C4-2B (cell line): ENCODE data around the gene CWC15.

Experiments used
- ZFX ChIP-seq: fragments of 450-650 bp; IDR thresholded peaks from 2 replicates; pipeline ENCODE4 v1.6.1; 2017
- TF ChIP-seq, protein P1 (sequence below): fragments of 450-650 bp; conservative IDR thresholded peaks from 2 replicates; pipeline ENCODE4 v1.5.1; 2017; ENCODE audit warnings: mild to moderate bottlenecking

DNA sequence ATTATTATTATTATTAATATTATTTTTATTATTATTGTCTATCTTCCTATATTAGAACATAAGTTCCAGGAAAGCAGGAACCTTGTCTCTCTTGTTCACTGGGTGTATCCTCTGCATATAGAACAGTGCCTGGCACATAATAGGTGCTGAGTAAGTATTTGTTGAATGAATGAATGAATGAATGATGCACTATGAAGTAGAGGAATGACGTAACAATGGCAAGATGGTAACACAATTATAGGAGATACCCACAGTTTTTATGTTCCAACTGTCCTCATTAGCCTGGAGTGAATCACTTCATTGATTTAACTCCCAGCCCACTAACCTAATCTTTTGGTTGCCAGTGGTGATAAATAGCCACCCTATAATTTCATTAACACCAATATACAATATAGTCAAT, 2.2 kb upstream of the CWC15 start:
- TF ChIP-seq, protein P1, sequence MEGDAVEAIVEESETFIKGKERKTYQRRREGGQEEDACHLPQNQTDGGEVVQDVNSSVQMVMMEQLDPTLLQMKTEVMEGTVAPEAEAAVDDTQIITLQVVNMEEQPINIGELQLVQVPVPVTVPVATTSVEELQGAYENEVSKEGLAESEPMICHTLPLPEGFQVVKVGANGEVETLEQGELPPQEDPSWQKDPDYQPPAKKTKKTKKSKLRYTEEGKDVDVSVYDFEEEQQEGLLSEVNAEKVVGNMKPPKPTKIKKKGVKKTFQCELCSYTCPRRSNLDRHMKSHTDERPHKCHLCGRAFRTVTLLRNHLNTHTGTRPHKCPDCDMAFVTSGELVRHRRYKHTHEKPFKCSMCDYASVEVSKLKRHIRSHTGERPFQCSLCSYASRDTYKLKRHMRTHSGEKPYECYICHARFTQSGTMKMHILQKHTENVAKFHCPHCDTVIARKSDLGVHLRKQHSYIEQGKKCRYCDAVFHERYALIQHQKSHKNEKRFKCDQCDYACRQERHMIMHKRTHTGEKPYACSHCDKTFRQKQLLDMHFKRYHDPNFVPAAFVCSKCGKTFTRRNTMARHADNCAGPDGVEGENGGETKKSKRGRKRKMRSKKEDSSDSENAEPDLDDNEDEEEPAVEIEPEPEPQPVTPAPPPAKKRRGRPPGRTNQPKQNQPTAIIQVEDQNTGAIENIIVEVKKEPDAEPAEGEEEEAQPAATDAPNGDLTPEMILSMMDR = no peak
- no peak for TF ChIP-seq ZFX
